GM12891 (cell line): Measurements from ENCODE around the gene CMTM6.
"Not testable (repeated sequence)": the region's sequence is repeated elsewhere in the genome, so short reads cannot be mapped to it uniquely, and the experiment has no call there.

ENCODE experiments used
- DNase-seq: peaks from one replicate; pipeline ENCODE4 v3.0.0; 2011; ENCODE audit warnings: low spot score; ENCODE audit not compliant: insufficient read length
- FAIRE-seq: peaks from 2 replicates; lab custom pipeline; 2011; peaks lifted over from hg19 to GRCh38; lab: Jason Lieb, UNC
- PAX5 ChIP-seq: IDR thresholded peaks from 2 replicates; pipeline ENCODE4 v1.6.1; 2011; ENCODE audit warnings: low read length, moderate library complexity, mild to moderate bottlenecking; ENCODE audit not compliant: insufficient read depth, severe bottlenecking
- POLR2A ChIP-seq: IDR thresholded peaks from 2 replicates; pipeline ENCODE4 v1.6.1; 2011; ENCODE audit warnings: low read depth, low read length, control low read depth
- POLR2AphosphoS5 ChIP-seq: IDR thresholded peaks from 2 replicates; pipeline ENCODE4 v1.6.1; 2011; ENCODE audit warnings: low read depth, low read length, control low read depth
- POU2F2 ChIP-seq: IDR thresholded peaks from 2 replicates; pipeline ENCODE4 v1.6.1; 2011; ENCODE audit warnings: low read depth, mild to moderate bottlenecking, control low read depth, low read length, moderate library complexity
- SPI1 ChIP-seq: IDR thresholded peaks from 2 replicates; pipeline ENCODE4 v1.6.1; 2011; ENCODE audit warnings: low read depth, low read length, control low read depth
- TAF1 ChIP-seq: IDR thresholded peaks from 2 replicates; pipeline ENCODE4 v1.6.1; 2011; ENCODE audit warnings: low read depth, low read length, control low read depth

Gene CMTM6

GRCh38 chr3:32450426-32450825 is 52.2 kb downstream of the CMTM6 start:
- DNase-seq = no peak
- TF ChIP-seq TAF1 = no peak
- TF ChIP-seq SPI1 = no peak
- no peak for TF ChIP-seq POLR2A
- no peak for TF ChIP-seq POU2F2
- no peak for TF ChIP-seq POLR2AphosphoS5
- TF ChIP-seq PAX5 = no peak
- FAIRE-seq = no peak

- FAIRE-seq = no peak
- no peak for DNase-seq
Observed at GRCh38 chr3:32449691-32450090, 53.0 kb downstream of the CMTM6 start.

GRCh38 chr3:32448686-32449474 is 53.8 kb downstream of the CMTM6 start:
- no peak for DNase-seq
- FAIRE-seq = no peak
- TF ChIP-seq POU2F2 = no peak
- no peak for TF ChIP-seq TAF1
- TF ChIP-seq POLR2A = no peak
- TF ChIP-seq PAX5 = no peak
- no peak for TF ChIP-seq POLR2AphosphoS5
- TF ChIP-seq SPI1 = no peak

More at GRCh38 chr3:32449691-32450090, 53.0 kb downstream of the CMTM6 start:
- TF ChIP-seq TAF1 (no peak), PAX5 (no peak), POLR2AphosphoS5 (no peak), SPI1 (no peak), POU2F2 (no peak), POLR2A (no peak)

- no peak for TF ChIP-seq SPI1
- no peak for TF ChIP-seq PAX5
- TF ChIP-seq POU2F2 = no peak
- no peak for TF ChIP-seq POLR2A
- no peak for TF ChIP-seq TAF1
- TF ChIP-seq POLR2AphosphoS5 = no peak
- DNase-seq = no peak
- FAIRE-seq = no peak
Observed at GRCh38 chr3:32447865-32448400, 54.7 kb downstream of the CMTM6 start.

- FAIRE-seq (no peak), DNase-seq (no peak)
- no peak for TF ChIP-seq PAX5
- no peak for TF ChIP-seq SPI1
- TF ChIP-seq POU2F2 = no peak
- TF ChIP-seq TAF1 = no peak
- TF ChIP-seq POLR2AphosphoS5 = no peak
- TF ChIP-seq POLR2A = no peak
Observed at GRCh38 chr3:32443478-32443877, 59.2 kb downstream of the CMTM6 start.

GRCh38 chr3:32442766-32443165 is 59.9 kb downstream of the CMTM6 start:
- DNase-seq (no peak), FAIRE-seq (no peak)
- TF ChIP-seq POU2F2 (no peak), SPI1 (no peak), POLR2A (no peak), PAX5 (no peak), TAF1 (no peak), POLR2AphosphoS5 (no peak)

GRCh38 chr3:32440611-32441350 is 61.9 kb downstream of the CMTM6 start:
- no peak for TF ChIP-seq POU2F2
- no peak for TF ChIP-seq TAF1
- TF ChIP-seq POLR2A = no peak
- TF ChIP-seq POLR2AphosphoS5 = no peak
- TF ChIP-seq SPI1 = 0 out of 2 replicates have a peak, but pooled peaks have one; percentile 13
- no peak for TF ChIP-seq PAX5
- DNase-seq (no peak), FAIRE-seq (peak; percentile 40)

GRCh38 chr3:32439421-32439820 is 63.2 kb downstream of the CMTM6 start:
- FAIRE-seq, DNase-seq: not testable (repeated sequence)

- FAIRE-seq (peak; percentile 96), DNase-seq (no peak)
- TF ChIP-seq POLR2A = no peak
- TF ChIP-seq TAF1 = no peak
- TF ChIP-seq SPI1 = peak; percentile 94
- no peak for TF ChIP-seq POLR2AphosphoS5
- peak; percentile 65 for TF ChIP-seq PAX5
- peak; percentile 82 for TF ChIP-seq POU2F2
Observed at GRCh38 chr3:32438596-32439344, 63.9 kb downstream of the CMTM6 start.
